Activated naive CD8-positive, alpha-beta T cell treated with anti-CD3 and anti-CD28 coated beads for 36 hours (primary cell): Measurements from ENCODE around the gene CTCF. TPM values are rescaled to one million over a fixed set of nuclear protein-coding genes. Genes with fewer than 3 reads are reported as not detected.

ENCODE experiments used
- DNase-seq: peaks from one replicate; pipeline ENCODE4 v3.0.0; 2021
- H3K27ac Mint-ChIP-seq: one replicate; pipeline ENCODE4 v1.8.0; 2022; ENCODE audit warnings: mild to moderate bottlenecking, moderate library complexity, mixed read lengths
- H3K27me3 Mint-ChIP-seq: one replicate; pipeline ENCODE4 v1.8.0; 2022; ENCODE audit warnings: mild to moderate bottlenecking, mixed read lengths
- H3K36me3 Mint-ChIP-seq: one replicate; pipeline ENCODE4 v1.8.0; 2021; ENCODE audit warnings: mild to moderate bottlenecking, mixed read lengths
- H3K4me1 Mint-ChIP-seq: one replicate; pipeline ENCODE4 v1.8.0; 2021; ENCODE audit warnings: mixed read lengths
- H3K4me3 Mint-ChIP-seq: one replicate; pipeline ENCODE4 v1.8.0; 2022; ENCODE audit warnings: mild to moderate bottlenecking, moderate library complexity, mixed read lengths
- H3K9me3 Mint-ChIP-seq: one replicate; pipeline ENCODE4 v1.8.0; 2022; ENCODE audit warnings: mixed read lengths
- total RNA-seq, 2 experiments: library from RNA; stranded (reverse); gene quantifications; one replicate each; pipeline ENCODE4 v1.2.3, GENCODE V29; 2021

Gene CTCF
- total RNA-seq, 2 experiments from 2014 or later = 55.8 to 55.9 TPM

- Mint-ChIP-seq H3K4me3 (no peak overlapping the region), H3K27me3 (no peaks in the 10 kb centered on the region), H3K9me3 (no peaks in the 10 kb centered on the region), H3K4me1 (peaks cover 5% of the 10 kb centered on the region), H3K36me3 (no peaks in the 10 kb centered on the region), H3K27ac (no peak overlapping the region)
- DNase-seq = no peak
Observed at GRCh38 chr16:67674851-67675578, 112.7 kb downstream of the CTCF start.

GRCh38 chr16:67675579-67675935, 113.2 kb downstream of the CTCF start:
- Mint-ChIP-seq H3K36me3 (no peaks in the 10 kb centered on the region), H3K4me3 (no peak overlapping the region), H3K4me1 (peaks cover 5% of the 10 kb centered on the region), H3K27me3 (no peaks in the 10 kb centered on the region), H3K27ac (no peak overlapping the region), H3K9me3 (no peaks in the 10 kb centered on the region)
- no peak for DNase-seq

- no peaks in the 10 kb centered on the region for H3K36me3 Mint-ChIP-seq
- no peaks in the 10 kb centered on the region for H3K9me3 Mint-ChIP-seq
- H3K4me3 Mint-ChIP-seq = no peak overlapping the region
- no peaks in the 10 kb centered on the region for H3K27me3 Mint-ChIP-seq
- H3K27ac Mint-ChIP-seq = no peak overlapping the region
- DNase-seq = no peak
- H3K4me1 Mint-ChIP-seq = peaks cover 5% of the 10 kb centered on the region
Observed at GRCh38 chr16:67675999-67676398, 113.7 kb downstream of the CTCF start.

GRCh38 chr16:67676516-67676915, 114.2 kb downstream of the CTCF start:
- no peaks in the 10 kb centered on the region for H3K36me3 Mint-ChIP-seq

GRCh38 chr16:67676939-67677338, 114.6 kb downstream of the CTCF start:
- H3K4me3 Mint-ChIP-seq = no peak overlapping the region
- no peaks in the 10 kb centered on the region for H3K9me3 Mint-ChIP-seq
- DNase-seq = no peak
- H3K27ac Mint-ChIP-seq = no peak overlapping the region
- H3K27me3 Mint-ChIP-seq = no peaks in the 10 kb centered on the region
- peaks cover 5% of the 10 kb centered on the region for H3K4me1 Mint-ChIP-seq
- H3K36me3 Mint-ChIP-seq = no peaks in the 10 kb centered on the region

More at GRCh38 chr16:67676516-67676915, 114.2 kb downstream of the CTCF start:
- H3K4me3 Mint-ChIP-seq = no peak overlapping the region
- H3K27me3 Mint-ChIP-seq = no peaks in the 10 kb centered on the region
- H3K9me3 Mint-ChIP-seq = no peaks in the 10 kb centered on the region
- peaks cover 5% of the 10 kb centered on the region for H3K4me1 Mint-ChIP-seq
- no peak for DNase-seq
- no peak overlapping the region for H3K27ac Mint-ChIP-seq

GRCh38 chr16:67677712-67678111, 115.4 kb downstream of the CTCF start:
- no peak overlapping the region for H3K27ac Mint-ChIP-seq
- no peaks in the 10 kb centered on the region for H3K36me3 Mint-ChIP-seq
- H3K4me3 Mint-ChIP-seq = no peak overlapping the region
- H3K9me3 Mint-ChIP-seq = no peaks in the 10 kb centered on the region
- H3K4me1 Mint-ChIP-seq = peaks cover 5% of the 10 kb centered on the region
- H3K27me3 Mint-ChIP-seq = no peaks in the 10 kb centered on the region
- DNase-seq = no peak

- Mint-ChIP-seq H3K4me1 (peaks cover 5% of the 10 kb centered on the region), H3K9me3 (no peaks in the 10 kb centered on the region), H3K27ac (no peak overlapping the region), H3K36me3 (no peaks in the 10 kb centered on the region), H3K4me3 (no peak overlapping the region), H3K27me3 (no peaks in the 10 kb centered on the region)
- no peak for DNase-seq
Observed at GRCh38 chr16:67678354-67679023, 116.2 kb downstream of the CTCF start.

- Mint-ChIP-seq H3K9me3 (no peaks in the 10 kb centered on the region), H3K27ac (no peak overlapping the region)
- no peak for DNase-seq
Observed at GRCh38 chr16:67679935-67680897, 117.9 kb downstream of the CTCF start.

GRCh38 chr16:67683767-67684166, 121.4 kb downstream of the CTCF start:
- Mint-ChIP-seq H3K4me1 (no peaks in the 10 kb centered on the region), H3K27ac (no peak overlapping the region), H3K4me3 (no peak overlapping the region), H3K27me3 (no peaks in the 10 kb centered on the region), H3K36me3 (peaks cover 5% of the 10 kb centered on the region), H3K9me3 (no peaks in the 10 kb centered on the region)
- no peak for DNase-seq

More at GRCh38 chr16:67679935-67680897, 117.9 kb downstream of the CTCF start:
- H3K27me3 Mint-ChIP-seq = no peaks in the 10 kb centered on the region
- H3K4me3 Mint-ChIP-seq = no peak overlapping the region
- peaks cover 5% of the 10 kb centered on the region for H3K36me3 Mint-ChIP-seq
- H3K4me1 Mint-ChIP-seq = no peaks in the 10 kb centered on the region

GRCh38 chr16:67685388-67686112, 123.2 kb downstream of the CTCF start:
- no peak overlapping the region for H3K4me3 Mint-ChIP-seq
- no peak for DNase-seq
- no peaks in the 10 kb centered on the region for H3K9me3 Mint-ChIP-seq
- no peaks in the 10 kb centered on the region for H3K27me3 Mint-ChIP-seq
- H3K36me3 Mint-ChIP-seq = peaks cover 5% of the 10 kb centered on the region
- no peak overlapping the region for H3K27ac Mint-ChIP-seq
- no peaks in the 10 kb centered on the region for H3K4me1 Mint-ChIP-seq

Other genes with a start within 250 kb of the CTCF start
- gene KCTD19, start 235.8 kb upstream of the CTCF start, total RNA-seq = 1 to 10 TPM; 2.2 to 3.0 TPM
- 1 to 10 TPM in 1 of 2 experiments, under 1 TPM in 1; 0.82 to 1.1 TPM for gene LRRC36, start 235.7 kb upstream of the CTCF start, total RNA-seq
- not detected for gene TPPP3, start 169.0 kb upstream of the CTCF start, total RNA-seq
- gene ZDHHC1, start 146.0 kb upstream of the CTCF start, total RNA-seq = 1 to 10 TPM in 1 of 2 experiments, under 1 TPM in 1; 0.76 to 1.2 TPM
- 1 to 10 TPM; 2.8 to 3.1 TPM for gene HSD11B2, start 131.4 kb upstream of the CTCF start, total RNA-seq
- 10 to 100 TPM; 33.0 to 33.6 TPM for gene ATP6V0D1, start 81.4 kb upstream of the CTCF start, total RNA-seq
- gene AGRP, start 79.0 kb upstream of the CTCF start, total RNA-seq = under 1 TPM in 1 of 2 experiments, not detected in 1; 0.40 TPM
- 10 to 100 TPM; 13.9 to 14.0 TPM for gene RIPOR1, start 33.7 kb upstream of the CTCF start, total RNA-seq
- gene CARMIL2, start 82.6 kb downstream of the CTCF start, total RNA-seq = 100 to 1,000 TPM; 136 to 140 TPM
- gene ACD, start 97.7 kb downstream of the CTCF start, total RNA-seq = 10 to 100 TPM; 48.0 to 50.3 TPM
- gene PARD6A, start 98.4 kb downstream of the CTCF start, total RNA-seq = 1 to 10 TPM; 7.8 to 9.4 TPM
- gene ENKD1, start 104.2 kb downstream of the CTCF start, total RNA-seq = 10 to 100 TPM in 1 of 2 experiments, 1 to 10 TPM in 1; 9.3 to 10.7 TPM
- gene C16orf86, start 104.3 kb downstream of the CTCF start, total RNA-seq = 1 to 10 TPM; 1.3 to 1.8 TPM
- gene GFOD2, start 156.8 kb downstream of the CTCF start, total RNA-seq = 10 to 100 TPM; 13.1 to 14.0 TPM
- 10 to 100 TPM; 16.1 to 16.2 TPM for gene RANBP10, start 244.0 kb downstream of the CTCF start, total RNA-seq
- under 1 TPM; 0.70 to 0.72 TPM for gene TSNAXIP1, start 244.4 kb downstream of the CTCF start, total RNA-seq